Vagina (tissue), 2 donors: ENCODE results near the gene GPD1L. TPM values are rescaled to one million over a fixed set of nuclear protein-coding genes. Genes with fewer than 3 reads are reported as not detected.

Experiments
- DNase-seq, 2 donors: peaks; one replicate each; pipeline ENCODE4 v3.0.0-alpha.2; 2017; ENCODE audit errors: extremely low spot score in 2 of 2
- H3K27ac ChIP-seq: fragments of 200-600 bp; sonication (generic); one replicate; pipeline ENCODE4 v1.5.1; 2019
- H3K27me3 ChIP-seq: fragments of 200-600 bp; sonication (generic); one replicate; pipeline ENCODE4 v1.5.1; 2019
- H3K36me3 ChIP-seq, 2 donors: fragments of 200-600 bp; sonication (generic); one replicate each; pipeline ENCODE4 v1.5.1; 2017 to 2019
- H3K4me1 ChIP-seq: fragments of 200-600 bp; sonication (generic); one replicate; pipeline ENCODE4 v1.5.1; 2019
- H3K4me3 ChIP-seq, 2 donors: fragments of 200-600 bp; sonication (generic); 1 replicate in 1 of 2; 2 replicates in 1 of 2; pipeline ENCODE4 v1.5.1; 2016 to 2019
- H3K9me3 ChIP-seq: fragments of 200-600 bp; sonication (generic); one replicate; pipeline ENCODE4 v1.5.1; 2019
- CTCF ChIP-seq, 3 experiments: fragments of 450-650 bp in 2 of 3; fragments of 200-600 bp in 1 of 3; sonication (generic) in 1 of 3; IDR thresholded peaks; one replicate each; pipeline ENCODE4 v1.5.1; 2017 to 2019; ENCODE audit warnings: antibody characterized with exemption in 3 of 3, mild to moderate bottlenecking in 2 of 3, moderate library complexity in 2 of 3
- POLR2A ChIP-seq, 2 donors: fragments of 450-650 bp; IDR thresholded peaks; one replicate each; pipeline ENCODE4 v1.6.1; 2017; ENCODE audit warnings: antibody characterized with exemption in 2 of 2, mild to moderate bottlenecking in 2 of 2, moderate library complexity in 2 of 2
- POLR2AphosphoS5 ChIP-seq, 2 donors: sonication (generic); formaldehyde crosslinking; IDR thresholded peaks; one replicate each; pipeline ENCODE4 v1.9.0; 2017; ENCODE audit warnings: antibody characterized with exemption in 2 of 2, mild to moderate bottlenecking in 2 of 2, low read depth in 1 of 2; ENCODE audit not compliant: insufficient read depth in 1 of 2
- intact Hi-C: fragments of 100-400 bp; cut with DNase I; formaldehyde crosslinking; loops from one replicate; pipeline ENCODE4 v1.15.1; 2023
- total RNA-seq: library from RNA; depleted of rRNA; stranded (reverse); fragments of >200 nt; gene quantifications from one replicate; pipeline ENCODE4 v1.2.3, GENCODE V29; 2016

The GPD1L gene
- total RNA-seq, 1 donor from 2014 or later: 57.5 TPM

DNA sequence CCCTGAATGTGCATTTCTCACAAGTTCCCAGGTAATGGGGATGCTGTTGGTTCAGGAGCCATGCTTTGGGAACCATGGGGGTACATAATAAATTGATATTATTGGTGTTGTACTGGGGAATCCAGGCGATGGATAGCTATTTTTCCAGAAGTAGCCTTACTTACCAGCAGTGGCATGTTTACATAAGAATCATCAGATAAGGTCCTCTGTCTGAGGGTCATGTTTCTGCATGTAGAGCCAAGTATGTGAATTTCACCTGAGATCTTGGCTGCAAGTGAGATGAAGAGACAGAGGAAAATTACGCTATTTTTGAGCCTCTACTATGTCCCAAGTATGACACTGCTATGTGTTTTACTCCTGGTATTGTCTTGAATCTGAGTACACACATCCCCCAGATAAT is 26.3 kb downstream of the GPD1L start:
- TF ChIP-seq CTCF (IDR thresholded peaks at IDR 0.05) (no peak), POLR2A (IDR thresholded peaks at IDR 0.05) (no peak), POLR2AphosphoS5 (IDR thresholded peaks at IDR 0.05; ENCODE audit: insufficient read depth in 1 of 2, low read depth in 1 of 2) (no peak)
- H3K36me3 ChIP-seq: peaks cover 0 to 6% of the 10 kb centered on the region in 2 donors

DNA sequence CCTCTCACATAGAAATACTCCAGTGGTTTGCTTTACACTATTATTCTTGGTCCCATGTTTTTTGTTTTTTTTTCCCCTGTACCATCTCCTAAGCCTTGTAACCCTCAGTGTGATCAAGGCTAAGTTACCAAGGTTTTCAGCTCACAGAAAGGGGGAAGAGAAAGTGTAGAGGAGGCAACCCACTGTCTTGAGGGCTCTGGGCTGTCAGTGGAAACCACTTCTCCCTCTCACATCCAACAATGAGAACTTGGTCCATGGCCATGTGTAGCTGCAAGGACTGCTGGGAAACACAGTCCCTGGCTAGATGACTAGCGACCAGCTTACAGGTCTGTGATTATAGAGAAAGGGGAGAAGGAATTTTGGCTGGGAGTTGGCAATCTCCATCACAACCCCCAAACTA is 30.3 kb downstream of the GPD1L start:
- H3K36me3 ChIP-seq: no peaks in the 10 kb centered on the region
- TF ChIP-seq POLR2A (IDR thresholded peaks at IDR 0.05) (no peak), CTCF (IDR thresholded peaks at IDR 0.05) (no peak), POLR2AphosphoS5 (IDR thresholded peaks at IDR 0.05; ENCODE audit: insufficient read depth in 1 of 2, low read depth in 1 of 2) (no peak)
- DNase-seq: no peak
- no peak overlapping the region for H3K27ac ChIP-seq
- no peaks in the 10 kb centered on the region for H3K9me3 ChIP-seq
- H3K4me3 ChIP-seq: no peak overlapping the region
- no peaks in the 10 kb centered on the region for H3K27me3 ChIP-seq
- H3K4me1 ChIP-seq: no peaks in the 10 kb centered on the region
- intact Hi-C loops: no loop called here

More for the DNA sequence above, 26.3 kb downstream of the GPD1L start:
- DNase-seq: no peak
- Histone ChIP-seq H3K4me1 (no peaks in the 10 kb centered on the region), H3K9me3 (no peaks in the 10 kb centered on the region), H3K27ac (no peak overlapping the region), H3K4me3 (no peak overlapping the region), H3K27me3 (no peaks in the 10 kb centered on the region)
- intact Hi-C loops: no loop called here

DNA sequence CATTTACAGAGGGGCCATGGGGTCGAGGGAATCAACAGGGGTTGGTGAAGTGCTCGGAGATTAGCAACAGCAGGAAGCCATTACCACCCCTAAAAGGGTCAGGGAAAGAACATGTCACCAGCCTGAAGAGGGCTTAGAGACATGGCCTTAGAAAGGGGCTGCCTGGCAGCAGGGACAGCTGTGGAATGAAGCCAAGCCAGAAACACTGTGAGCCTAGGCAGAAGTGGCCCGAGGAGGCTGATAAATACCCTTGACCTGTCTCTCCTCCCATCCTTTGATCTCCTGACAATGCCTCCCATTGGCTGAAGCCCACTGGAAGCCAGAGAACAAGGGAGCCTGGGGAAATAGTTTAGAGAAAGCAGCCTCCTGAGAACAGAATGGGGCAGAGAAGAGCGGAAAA is 31.4 kb downstream of the GPD1L start:
- intact Hi-C loops: no loop called here
- Histone ChIP-seq H3K4me3 (no peak overlapping the region), H3K36me3 (no peaks in the 10 kb centered on the region), H3K27ac (no peak overlapping the region), H3K27me3 (no peaks in the 10 kb centered on the region), H3K9me3 (no peaks in the 10 kb centered on the region), H3K4me1 (no peaks in the 10 kb centered on the region)
- DNase-seq: no peak
- TF ChIP-seq POLR2A (IDR thresholded peaks at IDR 0.05) (no peak), POLR2AphosphoS5 (IDR thresholded peaks at IDR 0.05; ENCODE audit: insufficient read depth in 1 of 2, low read depth in 1 of 2) (no peak), CTCF (IDR thresholded peaks at IDR 0.05) (no peak)

GRCh38 chr3:32138545-32139104 is 32.2 kb downstream of the GPD1L start:
- Histone ChIP-seq H3K27me3 (no peaks in the 10 kb centered on the region), H3K36me3 (no peaks in the 10 kb centered on the region), H3K4me3 (no peak overlapping the region), H3K4me1 (no peaks in the 10 kb centered on the region), H3K27ac (no peak overlapping the region), H3K9me3 (no peaks in the 10 kb centered on the region)
- intact Hi-C loops: no loop called here
- TF ChIP-seq CTCF (IDR thresholded peaks at IDR 0.05): no peak
- no peak for TF ChIP-seq POLR2A (IDR thresholded peaks at IDR 0.05)
- TF ChIP-seq POLR2AphosphoS5 (IDR thresholded peaks at IDR 0.05; ENCODE audit: insufficient read depth in 1 of 2, low read depth in 1 of 2): no peak
- DNase-seq: no peak

GRCh38 chr3:32140943-32141342 is 34.5 kb downstream of the GPD1L start:
- Histone ChIP-seq H3K4me3 (no peak overlapping the region), H3K4me1 (no peaks in the 10 kb centered on the region), H3K27me3 (no peaks in the 10 kb centered on the region), H3K9me3 (no peaks in the 10 kb centered on the region), H3K27ac (no peak overlapping the region), H3K36me3 (no peaks in the 10 kb centered on the region)
- no peak for DNase-seq
- TF ChIP-seq POLR2AphosphoS5 (IDR thresholded peaks at IDR 0.05; ENCODE audit: insufficient read depth in 1 of 2, low read depth in 1 of 2) (no peak), POLR2A (IDR thresholded peaks at IDR 0.05) (no peak), CTCF (IDR thresholded peaks at IDR 0.05) (no peak)
- intact Hi-C loops: no loop called here
